RWPE1 (cell line): Measurements from ENCODE around the gene GTF3C5.

Source experiments
- CTCF ChIA-PET: fragments of 350-600 bp; sonication (Branson Sonifier 250); formaldehyde crosslinking; extraction: SDS; loops from one replicate; lab custom pipeline; 2021; lab: Yijun Ruan, JAX
- POLR2A ChIA-PET: fragments of 400-600 bp; formaldehyde crosslinking; extraction: SDS; loops from one replicate; lab custom pipeline; 2020; ENCODE audit warnings: antibody characterized with exemption; ENCODE audit not compliant: low non-redundant PET; lab: Yijun Ruan, JAX
- DNase-seq: peaks from one replicate; pipeline ENCODE4 v3.0.0; 2012; ENCODE audit warnings: low spot score
- H3K27ac ChIP-seq: fragments of 450-650 bp; 2 replicates; pipeline ENCODE4 v1.5.1; 2017
- TF ChIP-seq, protein P1 (sequence below): fragments of 450-650 bp; conservative IDR thresholded peaks from 2 replicates; pipeline ENCODE4 v1.5.1; 2017; ENCODE audit warnings: low read depth, mild to moderate bottlenecking

Gene GTF3C5

DNA sequence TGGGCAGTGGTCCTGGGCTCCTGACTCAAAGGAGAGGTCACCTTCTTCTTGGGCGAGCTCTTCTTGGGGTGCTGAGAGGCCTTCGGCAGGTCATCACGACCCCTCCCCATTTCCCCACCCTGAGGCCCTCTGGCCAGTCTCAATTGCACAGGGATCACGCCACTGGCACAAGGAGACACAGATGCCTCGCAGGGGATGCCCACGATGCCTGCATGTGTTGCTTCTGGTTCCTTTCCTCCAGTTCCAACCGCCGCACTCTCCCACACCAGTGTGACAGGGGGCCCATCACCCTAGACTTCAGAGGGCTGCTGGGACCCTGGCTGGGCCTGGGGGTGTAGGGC lies 32.3 kb downstream of the GTF3C5 start:
- CTCF ChIA-PET: no interaction called here
- TF ChIP-seq, protein P1, sequence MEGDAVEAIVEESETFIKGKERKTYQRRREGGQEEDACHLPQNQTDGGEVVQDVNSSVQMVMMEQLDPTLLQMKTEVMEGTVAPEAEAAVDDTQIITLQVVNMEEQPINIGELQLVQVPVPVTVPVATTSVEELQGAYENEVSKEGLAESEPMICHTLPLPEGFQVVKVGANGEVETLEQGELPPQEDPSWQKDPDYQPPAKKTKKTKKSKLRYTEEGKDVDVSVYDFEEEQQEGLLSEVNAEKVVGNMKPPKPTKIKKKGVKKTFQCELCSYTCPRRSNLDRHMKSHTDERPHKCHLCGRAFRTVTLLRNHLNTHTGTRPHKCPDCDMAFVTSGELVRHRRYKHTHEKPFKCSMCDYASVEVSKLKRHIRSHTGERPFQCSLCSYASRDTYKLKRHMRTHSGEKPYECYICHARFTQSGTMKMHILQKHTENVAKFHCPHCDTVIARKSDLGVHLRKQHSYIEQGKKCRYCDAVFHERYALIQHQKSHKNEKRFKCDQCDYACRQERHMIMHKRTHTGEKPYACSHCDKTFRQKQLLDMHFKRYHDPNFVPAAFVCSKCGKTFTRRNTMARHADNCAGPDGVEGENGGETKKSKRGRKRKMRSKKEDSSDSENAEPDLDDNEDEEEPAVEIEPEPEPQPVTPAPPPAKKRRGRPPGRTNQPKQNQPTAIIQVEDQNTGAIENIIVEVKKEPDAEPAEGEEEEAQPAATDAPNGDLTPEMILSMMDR: no peak
- no peak for DNase-seq
- POLR2A ChIA-PET: no interaction called here
- H3K27ac ChIP-seq: peak overlapping the region; percentile 83

DNA sequence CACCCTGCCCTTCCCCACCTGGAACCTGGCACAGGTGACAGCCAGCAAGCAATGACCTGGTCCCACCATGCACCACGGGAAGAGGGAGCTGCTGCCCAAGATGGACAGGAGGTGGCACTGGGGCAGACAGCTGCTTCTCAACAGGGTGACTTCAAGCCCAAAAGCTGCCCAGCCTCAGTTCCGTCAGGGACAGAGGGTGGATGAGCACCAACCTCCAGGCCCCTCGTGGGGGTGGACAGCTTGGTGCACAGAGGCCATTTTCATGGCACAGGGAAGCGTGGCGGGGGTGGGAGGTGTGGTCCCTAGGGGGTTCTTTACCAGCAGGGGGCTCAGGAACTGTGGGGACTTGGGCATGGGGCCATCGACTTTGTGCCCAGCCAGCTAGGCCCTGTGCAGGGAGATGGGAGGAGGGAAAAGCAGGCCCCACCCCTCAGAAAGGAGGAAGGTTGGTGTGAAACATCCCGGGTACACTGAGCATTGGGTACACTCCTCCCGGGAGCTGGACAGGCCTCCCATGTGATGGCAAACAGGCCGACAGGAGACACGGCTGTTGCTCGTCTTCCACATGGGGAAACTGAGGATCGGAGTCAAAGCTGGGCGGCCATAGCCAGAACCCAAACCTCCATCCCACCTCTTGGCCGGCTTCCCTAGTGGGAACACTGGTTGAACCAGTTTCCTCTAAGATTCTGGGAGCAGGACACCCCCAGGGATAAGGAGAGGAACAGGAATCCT lies 32.9 kb downstream of the GTF3C5 start:
- no peak for DNase-seq
- TF ChIP-seq, protein P1: no peak
- peak overlapping the region; percentile 83 for H3K27ac ChIP-seq
- ChIA-PET CTCF (interaction anchor here (0.8 kb wide), 1 partner anchor 83 kb away, joined by 5 read pairs; no protein-coding TSS in a partner anchor), POLR2A (no interaction called here)

DNA sequence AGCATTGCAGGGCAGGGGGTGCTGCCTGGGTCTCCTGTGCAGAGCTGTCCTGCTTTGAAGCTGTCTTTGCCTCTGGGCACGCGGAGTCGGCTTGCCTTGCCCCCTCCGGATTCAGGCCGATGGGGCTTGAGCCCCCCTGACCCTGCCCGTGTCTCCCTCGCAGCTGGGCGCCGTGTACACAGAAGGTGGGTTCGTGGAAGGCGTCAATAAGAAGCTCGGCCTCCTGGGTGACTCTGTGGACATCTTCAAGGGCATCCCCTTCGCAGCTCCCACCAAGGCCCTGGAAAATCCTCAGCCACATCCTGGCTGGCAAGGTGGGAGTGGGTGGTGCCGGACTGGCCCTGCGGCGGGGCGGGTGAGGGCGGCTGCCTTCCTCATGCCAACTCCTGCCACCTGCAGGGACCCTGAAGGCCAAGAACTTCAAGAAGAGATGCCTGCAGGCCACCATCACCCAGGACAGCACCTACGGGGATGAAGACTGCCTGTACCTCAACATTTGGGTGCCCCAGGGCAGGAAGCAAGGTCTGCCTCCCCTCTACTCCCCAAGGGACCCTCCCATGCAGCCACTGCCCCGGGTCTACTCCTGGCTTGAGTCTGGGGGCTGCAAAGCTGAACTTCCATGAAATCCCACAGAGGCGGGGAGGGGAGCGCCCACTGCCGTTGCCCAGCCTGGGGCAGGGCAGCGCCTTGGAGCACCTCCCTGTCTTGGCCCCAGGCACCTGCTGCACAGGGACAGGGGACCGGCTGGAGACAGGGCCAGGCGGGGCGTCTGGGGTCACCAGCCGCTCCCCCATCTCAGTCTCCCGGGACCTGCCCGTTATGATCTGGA lies 33.7 kb downstream of the GTF3C5 start:
- TF ChIP-seq, protein P1: no peak
- ChIA-PET CTCF (interaction anchor here (0.8 kb wide), 1 partner anchor 83 kb away, joined by 5 read pairs; no protein-coding TSS in a partner anchor), POLR2A (no interaction called here)
- no peak for DNase-seq
- peak overlapping the region; percentile 83 for H3K27ac ChIP-seq

DNA sequence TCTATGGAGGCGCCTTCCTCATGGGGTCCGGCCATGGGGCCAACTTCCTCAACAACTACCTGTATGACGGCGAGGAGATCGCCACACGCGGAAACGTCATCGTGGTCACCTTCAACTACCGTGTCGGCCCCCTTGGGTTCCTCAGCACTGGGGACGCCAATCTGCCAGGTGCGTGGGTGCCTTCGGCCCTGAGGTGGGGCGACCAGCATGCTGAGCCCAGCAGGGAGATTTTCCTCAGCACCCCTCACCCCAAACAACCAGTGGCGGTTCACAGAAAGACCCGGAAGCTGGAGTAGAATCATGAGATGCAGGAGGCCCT lies 34.2 kb downstream of the GTF3C5 start:
- peak overlapping the region; percentile 83 for H3K27ac ChIP-seq
- ChIA-PET POLR2A (no interaction called here), CTCF (no interaction called here)
- DNase-seq: no peak
- TF ChIP-seq, protein P1: no peak

DNA sequence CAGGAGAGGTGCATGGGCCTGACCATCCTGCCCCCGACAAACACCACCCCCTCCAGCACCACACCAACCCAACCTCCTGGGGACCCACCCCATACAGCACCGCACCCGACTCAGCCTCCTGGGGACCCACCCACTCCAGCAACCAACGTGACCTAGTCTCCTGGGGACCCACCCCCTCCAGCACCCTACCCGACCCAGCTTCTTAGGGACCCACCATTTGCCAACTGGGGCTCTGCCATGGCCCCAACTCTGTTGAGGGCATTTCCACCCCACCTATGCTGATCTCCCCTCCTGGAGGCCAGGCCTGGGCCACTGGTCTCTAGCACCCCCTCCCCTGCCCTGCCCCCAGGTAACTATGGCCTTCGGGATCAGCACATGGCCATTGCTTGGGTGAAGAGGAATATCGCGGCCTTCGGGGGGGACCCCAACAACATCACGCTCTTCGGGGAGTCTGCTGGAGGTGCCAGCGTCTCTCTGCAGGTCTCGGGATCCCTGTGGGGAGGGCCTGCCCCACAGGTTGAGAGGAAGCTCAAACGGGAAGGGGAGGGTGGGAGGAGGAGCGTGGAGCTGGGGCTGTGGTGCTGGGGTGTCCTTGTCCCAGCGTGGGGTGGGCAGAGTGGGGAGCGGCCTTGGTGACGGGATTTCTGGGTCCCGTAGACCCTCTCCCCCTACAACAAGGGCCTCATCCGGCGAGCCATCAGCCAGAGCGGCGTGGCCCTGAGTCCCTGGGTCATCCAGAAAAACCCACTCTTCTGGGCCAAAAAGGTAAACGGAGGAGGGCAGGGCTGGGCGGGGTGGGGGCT lies 35.6 kb downstream of the GTF3C5 start:
- CTCF ChIA-PET: interaction anchor here (0.6 to 1.9 kb wide), 5 partner anchors 9 to 173 kb away, joined by 3 to 6 read pairs (median 4); no protein-coding TSS in a partner anchor
- H3K27ac ChIP-seq: peak overlapping the region; percentile 83
- TF ChIP-seq, protein P1: no peak
- DNase-seq: no peak
- POLR2A ChIA-PET: interaction anchor here (0.6 kb wide), 1 partner anchor 88 kb away, joined by 3 read pairs; no protein-coding TSS in a partner anchor

DNA sequence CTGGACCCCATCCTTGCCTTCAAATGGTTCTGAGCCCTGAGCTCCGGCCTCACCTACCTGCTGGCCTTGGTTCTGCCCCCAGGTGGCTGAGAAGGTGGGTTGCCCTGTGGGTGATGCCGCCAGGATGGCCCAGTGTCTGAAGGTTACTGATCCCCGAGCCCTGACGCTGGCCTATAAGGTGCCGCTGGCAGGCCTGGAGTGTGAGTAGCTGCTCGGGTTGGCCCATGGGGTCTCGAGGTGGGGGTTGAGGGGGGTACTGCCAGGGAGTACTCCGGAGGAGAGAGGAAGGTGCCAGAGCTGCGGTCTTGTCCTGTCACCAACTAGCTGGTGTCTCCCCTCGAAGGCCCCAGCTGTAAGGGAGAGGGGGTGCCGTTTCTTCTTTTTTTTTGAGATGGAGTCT lies 36.2 kb downstream of the GTF3C5 start:
- CTCF ChIA-PET: interaction anchor here (1.5 to 1.9 kb wide), 4 partner anchors 8 to 77 kb away, joined by 4 to 8 read pairs (median 6); no protein-coding TSS in a partner anchor
- H3K27ac ChIP-seq: peak overlapping the region; percentile 83
- TF ChIP-seq, protein P1: no peak
- no peak for DNase-seq
- POLR2A ChIA-PET: no interaction called here
